Stomach (tissue), 9 donors: ENCODE data around the gene CYP46A1. TPM values are rescaled to one million over a fixed set of nuclear protein-coding genes. Genes with fewer than 3 reads are reported as not detected.

Source experiments
- DNase-seq, 2 donors: peaks; one replicate each; pipeline versions ENCODE4 v3.0.0 to v3.0.0-alpha.2; 2013 to 2019
- H3K27ac ChIP-seq, 5 donors: fragments of 200-600 bp in 4 of 5; sonication (generic) in 4 of 5; one replicate each; pipeline ENCODE4 v1.5.1; 2013 to 2019; ENCODE audit warnings: mild to moderate bottlenecking in 1 of 5, moderate library complexity in 1 of 5
- H3K27me3 ChIP-seq, 3 donors: fragments of 200-600 bp; sonication (generic); one replicate each; pipeline ENCODE4 v1.5.1; 2017 to 2019; ENCODE audit warnings: mixed run types in 1 of 3
- H3K36me3 ChIP-seq, 4 donors: fragments of 200-600 bp; sonication (generic); 1 replicate in 3 of 4; 2 replicates in 1 of 4; pipeline ENCODE4 v1.5.1; 2016 to 2019
- H3K4me1 ChIP-seq, 4 donors: fragments of 200-600 bp; sonication (generic); one replicate each; pipeline ENCODE4 v1.5.1; 2016 to 2019
- H3K4me3 ChIP-seq, 4 donors: fragments of 200-600 bp; sonication (generic) in 3 of 4; one replicate each; pipeline ENCODE4 v1.5.1; 2016 to 2019; ENCODE audit warnings: mild to moderate bottlenecking in 1 of 4
- H3K9me3 ChIP-seq, 4 donors: fragments of 200-600 bp; sonication (generic); one replicate each; pipeline ENCODE4 v1.5.1; 2016 to 2019
- EP300 ChIP-seq: sonication (generic); formaldehyde crosslinking; IDR thresholded peaks from one replicate; pipeline ENCODE4 v1.6.1; 2017; ENCODE audit warnings: antibody characterized with exemption
- POLR2A ChIP-seq, 4 donors: fragments of 450-650 bp; IDR thresholded peaks; one replicate each; pipeline ENCODE4 v1.6.1; 2016; ENCODE audit warnings: antibody characterized with exemption in 4 of 4, control low read depth in 2 of 4, mild to moderate bottlenecking in 1 of 4, moderate library complexity in 1 of 4
- POLR2AphosphoS5 ChIP-seq, 3 donors: sonication (generic); formaldehyde crosslinking; IDR thresholded peaks; one replicate each; pipeline ENCODE4 v1.6.1; 2016; ENCODE audit warnings: antibody characterized with exemption in 3 of 3
- WGBS, 5 donors: extraction: QIAGEN DNeasy Blood & Tissue Kit in 3 of 5; methylation state at CpG; one replicate each; pipeline versions ENCODE4 v1.1.5 to v1.1.7; 2013 to 2018; 5-methylcytosine and 5-hydroxymethylcytosine counted together
- intact Hi-C: fragments of 100-400 bp; cut with DNase I; formaldehyde crosslinking; loops from one replicate; pipeline ENCODE4 v1.15.1; 2023; ENCODE audit warnings: low total_unique reads
- polyA plus RNA-seq, 3 donors: library from polyadenylated mRNA; stranded (reverse); fragments of 200-250 nt; gene quantifications; one replicate each; pipeline ENCODE4 v1.2.3, GENCODE V29; 2013
- total RNA-seq, 5 donors: library from RNA; depleted of rRNA; stranded (reverse); fragments of >200 nt; gene quantifications; one replicate each; pipeline versions ENCODE4 v1.1.0 to v1.2.3, GENCODE V29; 2014 to 2016
- TF ChIP-seq, protein P1 (sequence below), 7 experiments: fragments of 450-650 bp in 4 of 7; fragments of 200-600 bp in 3 of 7; sonication (generic) in 3 of 7; IDR thresholded peaks; one replicate each; pipeline ENCODE4 v1.5.1; 2016 to 2019; ENCODE audit warnings: antibody characterized with exemption in 7 of 7, control low read depth in 2 of 7, mild to moderate bottlenecking in 1 of 7
- donor health status: healthy with polysubstance abuse.
- donor health status: Bipolar disorder and iron deficiency.
- donor health status: healthy.

The CYP46A1 gene
- total and polyA plus RNA-seq, 8 donors = 0.15 to 2.9 (median 0.92) TPM; not detected in 2

DNA sequence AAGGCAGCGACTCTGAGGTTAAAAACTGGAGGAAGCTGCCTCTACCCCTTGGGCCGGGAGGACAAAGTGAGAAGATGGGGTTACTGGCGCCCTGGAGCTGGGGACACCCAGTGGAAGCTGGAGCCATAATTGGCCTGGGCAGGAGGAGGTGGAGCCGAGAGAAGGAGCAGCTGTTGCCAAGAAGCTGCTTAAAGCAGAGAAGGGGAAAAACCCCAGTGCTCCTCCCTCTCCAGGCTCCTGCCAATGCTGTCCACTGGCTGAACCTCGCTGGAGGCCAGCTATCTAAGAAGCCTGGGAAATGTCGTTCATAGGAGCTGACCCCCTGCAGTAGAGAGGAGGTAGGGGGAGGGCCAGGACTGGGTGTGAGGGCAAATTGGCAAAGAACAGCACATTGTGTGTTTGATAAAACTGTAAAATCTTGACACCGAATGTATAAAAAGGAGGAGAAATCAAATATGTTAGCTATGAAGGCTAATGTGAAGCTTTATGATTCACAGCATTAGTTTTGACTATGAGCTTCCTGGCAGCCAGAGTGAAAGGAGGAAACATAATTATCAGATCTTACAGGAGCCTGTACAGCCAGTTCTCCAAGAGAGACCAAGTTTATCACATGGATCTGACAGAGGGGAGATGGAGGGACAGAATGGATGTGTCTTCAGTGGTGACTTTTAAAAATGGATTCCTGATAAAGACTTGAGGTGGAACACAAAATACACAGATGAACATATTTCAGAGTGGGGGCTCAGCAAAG lies 29.7 kb upstream of the CYP46A1 start:
- 17 to 27% (median 24%) methylated on average over 7 of the region's 7 CpGs for WGBS, 5 donors
- intact Hi-C loops = no loop called here
- Histone ChIP-seq H3K27ac (no peak overlapping the region), H3K4me1 (peaks cover 0 to 11% (median 4%) of the 10 kb centered on the region in 4 donors), H3K36me3 (peaks cover 0 to 4% (median 0%) of the 10 kb centered on the region in 4 donors), H3K4me3 (no peak overlapping the region), H3K27me3 (peaks cover 0 to 27% (median 9%) of the 10 kb centered on the region in 3 donors), H3K9me3 (no peaks in the 10 kb centered on the region)
- DNase-seq = peak; percentile 71 to 85
- TF ChIP-seq, protein P1, sequence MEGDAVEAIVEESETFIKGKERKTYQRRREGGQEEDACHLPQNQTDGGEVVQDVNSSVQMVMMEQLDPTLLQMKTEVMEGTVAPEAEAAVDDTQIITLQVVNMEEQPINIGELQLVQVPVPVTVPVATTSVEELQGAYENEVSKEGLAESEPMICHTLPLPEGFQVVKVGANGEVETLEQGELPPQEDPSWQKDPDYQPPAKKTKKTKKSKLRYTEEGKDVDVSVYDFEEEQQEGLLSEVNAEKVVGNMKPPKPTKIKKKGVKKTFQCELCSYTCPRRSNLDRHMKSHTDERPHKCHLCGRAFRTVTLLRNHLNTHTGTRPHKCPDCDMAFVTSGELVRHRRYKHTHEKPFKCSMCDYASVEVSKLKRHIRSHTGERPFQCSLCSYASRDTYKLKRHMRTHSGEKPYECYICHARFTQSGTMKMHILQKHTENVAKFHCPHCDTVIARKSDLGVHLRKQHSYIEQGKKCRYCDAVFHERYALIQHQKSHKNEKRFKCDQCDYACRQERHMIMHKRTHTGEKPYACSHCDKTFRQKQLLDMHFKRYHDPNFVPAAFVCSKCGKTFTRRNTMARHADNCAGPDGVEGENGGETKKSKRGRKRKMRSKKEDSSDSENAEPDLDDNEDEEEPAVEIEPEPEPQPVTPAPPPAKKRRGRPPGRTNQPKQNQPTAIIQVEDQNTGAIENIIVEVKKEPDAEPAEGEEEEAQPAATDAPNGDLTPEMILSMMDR (IDR thresholded peaks at IDR 0.05) = no peak
- TF ChIP-seq POLR2A (IDR thresholded peaks at IDR 0.05) (no peak), POLR2AphosphoS5 (IDR thresholded peaks at IDR 0.05) (no peak), EP300 (no peak)

GRCh38 chr14:99655521-99655920 lies 28.6 kb upstream of the CYP46A1 start:
- no peaks in the 10 kb centered on the region for H3K9me3 ChIP-seq
- peaks cover 0 to 38% (median 20%) of the 10 kb centered on the region in 3 donors for H3K27me3 ChIP-seq
- intact Hi-C loops = no loop called here
- 88 to 94% (median 91%) methylated on average over 4 of the region's 4 CpGs for WGBS, 5 donors
- no peak overlapping the region for H3K4me3 ChIP-seq
- peaks cover 0 to 4% (median 0%) of the 10 kb centered on the region in 4 donors for H3K36me3 ChIP-seq
- DNase-seq = no peak
- TF ChIP-seq POLR2AphosphoS5 (IDR thresholded peaks at IDR 0.05) (no peak), EP300 (no peak), POLR2A (IDR thresholded peaks at IDR 0.05) (no peak)
- TF ChIP-seq, protein P1 (IDR thresholded peaks at IDR 0.05) = no peak
- H3K4me1 ChIP-seq = peaks cover 0 to 20% (median 9%) of the 10 kb centered on the region in 4 donors
- H3K27ac ChIP-seq = no peak overlapping the region

DNA sequence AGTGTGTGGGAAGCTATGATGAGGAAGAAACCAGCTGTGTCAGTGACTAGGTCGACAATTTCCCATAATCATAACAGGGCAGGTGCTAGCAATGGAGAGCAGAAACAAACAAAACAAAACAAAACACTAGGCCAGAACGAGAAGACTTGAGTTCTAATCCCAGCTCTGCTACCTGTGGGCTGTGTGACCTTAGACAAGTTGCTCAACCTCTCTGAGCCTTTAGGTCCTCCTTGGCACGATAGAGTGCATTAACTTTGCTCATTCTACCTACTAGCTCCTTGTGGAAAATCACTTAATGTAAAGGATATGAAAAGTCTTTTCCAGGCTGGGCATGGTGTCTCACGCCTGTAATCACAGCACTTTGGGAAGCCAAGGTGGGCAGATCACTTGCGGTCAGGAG lies 27.9 kb upstream of the CYP46A1 start:
- no peak for DNase-seq
- Histone ChIP-seq H3K4me3 (no peak overlapping the region), H3K27me3 (peaks cover 0 to 44% (median 24%) of the 10 kb centered on the region in 3 donors), H3K36me3 (peaks cover 0 to 4% (median 0%) of the 10 kb centered on the region in 4 donors), H3K27ac (no peak overlapping the region), H3K4me1 (peaks cover 0 to 20% (median 9%) of the 10 kb centered on the region in 4 donors), H3K9me3 (no peaks in the 10 kb centered on the region)
- intact Hi-C loops = no loop called here
- TF ChIP-seq, protein P1 (IDR thresholded peaks at IDR 0.05) = no peak
- TF ChIP-seq POLR2A (IDR thresholded peaks at IDR 0.05) (no peak), EP300 (no peak)
- 74 to 90% (median 85%) methylated on average over 5 of the region's 5 CpGs for WGBS, 5 donors

- Histone ChIP-seq H3K27ac (no peak overlapping the region), H3K36me3 (peaks cover 0 to under 1% (median 0%) of the 10 kb centered on the region in 4 donors), H3K9me3 (no peaks in the 10 kb centered on the region), H3K4me1 (peaks cover 0 to 20% (median 9%) of the 10 kb centered on the region in 4 donors), H3K4me3 (no peak overlapping the region), H3K27me3 (peaks cover 0 to 59% (median 24%) of the 10 kb centered on the region in 3 donors)
- intact Hi-C loops = no loop called here
- DNase-seq = no peak
- TF ChIP-seq POLR2AphosphoS5 (IDR thresholded peaks at IDR 0.05) (no peak), EP300 (no peak), POLR2A (IDR thresholded peaks at IDR 0.05) (no peak)
- TF ChIP-seq, protein P1 (IDR thresholded peaks at IDR 0.05) = no peak
- WGBS, 5 donors = 52 to 83% (median 53%) methylated on average over 1 of the region's 1 CpG
Measured at GRCh38 chr14:99657645-99658155, 26.4 kb upstream of the CYP46A1 start.
